Measurements from ENCODE around the gene PXYLP1. TPM values are rescaled to one million over a fixed set of nuclear protein-coding genes. Genes with fewer than 3 reads are reported as not detected.

Gene PXYLP1
- total RNA-seq, 1 donor from 2014 or later, result 0.34 TPM

Other genes starting within 250 kb of the PXYLP1 start
- gene SPSB4, start 180.5 kb upstream of the PXYLP1 start, total RNA-seq, result 0.05 TPM in 1 of 2 replicates, not detected in the other
- 92.4 and 113 TPM in 2 replicates for gene ZBTB38, start 136.7 kb downstream of the PXYLP1 start, total RNA-seq

Measured in dermis blood vessel endothelial cell (primary cell).